ENCODE measurements around the gene CCR7.
"Not testable (repeated sequence)": the region's sequence is repeated elsewhere in the genome, so short reads cannot be mapped to it uniquely, and the experiment has no call there.

The CCR7 gene

DNA sequence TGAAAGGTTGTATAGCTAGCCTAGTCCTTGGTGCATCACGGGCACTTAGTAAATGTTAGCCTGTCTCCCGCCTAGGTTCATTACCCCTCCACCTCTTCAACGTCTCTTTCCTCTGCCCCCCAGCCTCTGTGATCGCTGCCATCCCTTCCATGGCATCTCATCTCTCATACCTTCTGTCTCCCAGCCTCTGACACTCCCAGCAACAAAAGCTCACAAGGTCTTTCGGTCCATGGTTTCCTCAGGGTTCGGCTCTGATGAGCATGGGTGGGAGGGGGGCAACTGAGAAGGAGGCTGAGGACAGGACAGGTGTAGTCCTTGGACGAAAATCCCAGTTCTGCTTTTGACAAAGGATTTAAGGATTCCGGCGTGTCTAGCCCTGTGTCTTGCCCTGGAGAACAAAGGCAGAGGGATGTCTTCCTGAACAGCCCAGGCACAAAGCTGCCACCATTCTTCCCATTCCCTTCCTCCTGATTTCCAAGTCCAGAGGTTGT lies 16.7 kb downstream of the CCR7 start:
- TF ChIP-seq, protein P1, sequence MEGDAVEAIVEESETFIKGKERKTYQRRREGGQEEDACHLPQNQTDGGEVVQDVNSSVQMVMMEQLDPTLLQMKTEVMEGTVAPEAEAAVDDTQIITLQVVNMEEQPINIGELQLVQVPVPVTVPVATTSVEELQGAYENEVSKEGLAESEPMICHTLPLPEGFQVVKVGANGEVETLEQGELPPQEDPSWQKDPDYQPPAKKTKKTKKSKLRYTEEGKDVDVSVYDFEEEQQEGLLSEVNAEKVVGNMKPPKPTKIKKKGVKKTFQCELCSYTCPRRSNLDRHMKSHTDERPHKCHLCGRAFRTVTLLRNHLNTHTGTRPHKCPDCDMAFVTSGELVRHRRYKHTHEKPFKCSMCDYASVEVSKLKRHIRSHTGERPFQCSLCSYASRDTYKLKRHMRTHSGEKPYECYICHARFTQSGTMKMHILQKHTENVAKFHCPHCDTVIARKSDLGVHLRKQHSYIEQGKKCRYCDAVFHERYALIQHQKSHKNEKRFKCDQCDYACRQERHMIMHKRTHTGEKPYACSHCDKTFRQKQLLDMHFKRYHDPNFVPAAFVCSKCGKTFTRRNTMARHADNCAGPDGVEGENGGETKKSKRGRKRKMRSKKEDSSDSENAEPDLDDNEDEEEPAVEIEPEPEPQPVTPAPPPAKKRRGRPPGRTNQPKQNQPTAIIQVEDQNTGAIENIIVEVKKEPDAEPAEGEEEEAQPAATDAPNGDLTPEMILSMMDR (IDR thresholded peaks at IDR 0.05; ENCODE audit: control insufficient read depth, insufficient read depth, low read depth, low read length, missing control alignments): no peak
- no peak overlapping the region for H3K4me3 ChIP-seq (ENCODE audit: control insufficient read depth, low read depth, low read length)
- no peak for DNase-seq (ENCODE audit: low read depth)

DNA sequence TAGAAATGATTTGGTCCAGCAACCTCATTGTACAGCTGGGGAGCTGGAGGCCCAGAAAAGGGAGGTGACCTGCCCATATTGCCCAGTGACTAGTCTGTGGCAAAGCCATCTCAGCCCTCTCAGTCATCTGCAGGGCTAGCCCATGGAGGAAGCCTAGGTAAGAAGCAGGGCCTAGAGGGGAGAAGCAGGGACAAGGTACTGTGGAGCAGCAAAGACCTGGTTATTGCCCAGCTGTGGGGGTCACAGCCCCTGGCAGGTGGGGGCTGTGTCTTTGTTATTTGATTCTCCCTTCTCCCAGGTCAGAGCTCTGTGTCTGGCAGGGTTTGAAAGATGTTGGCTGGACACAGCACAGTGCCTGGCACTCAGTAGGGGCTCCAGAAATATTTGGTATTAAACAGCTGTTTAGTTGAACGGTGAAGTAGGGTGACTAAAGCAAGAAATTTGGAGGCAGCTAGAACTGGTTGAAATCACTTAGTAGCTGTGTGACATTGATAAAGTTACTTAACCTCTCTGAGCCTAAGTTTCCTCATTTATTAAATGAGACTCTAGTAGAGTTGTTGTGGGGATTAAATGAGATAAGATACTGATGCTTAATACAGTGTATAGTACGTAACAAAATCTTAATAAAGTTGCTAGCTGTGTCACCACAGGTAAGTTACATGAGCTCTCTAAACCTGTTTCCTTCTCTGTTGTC lies 17.3 kb downstream of the CCR7 start:
- no peak overlapping the region for H3K4me3 ChIP-seq (ENCODE audit: control insufficient read depth, low read depth, low read length)
- TF ChIP-seq, protein P1 (IDR thresholded peaks at IDR 0.05; ENCODE audit: control insufficient read depth, insufficient read depth, low read depth, low read length, missing control alignments): no peak

DNA sequence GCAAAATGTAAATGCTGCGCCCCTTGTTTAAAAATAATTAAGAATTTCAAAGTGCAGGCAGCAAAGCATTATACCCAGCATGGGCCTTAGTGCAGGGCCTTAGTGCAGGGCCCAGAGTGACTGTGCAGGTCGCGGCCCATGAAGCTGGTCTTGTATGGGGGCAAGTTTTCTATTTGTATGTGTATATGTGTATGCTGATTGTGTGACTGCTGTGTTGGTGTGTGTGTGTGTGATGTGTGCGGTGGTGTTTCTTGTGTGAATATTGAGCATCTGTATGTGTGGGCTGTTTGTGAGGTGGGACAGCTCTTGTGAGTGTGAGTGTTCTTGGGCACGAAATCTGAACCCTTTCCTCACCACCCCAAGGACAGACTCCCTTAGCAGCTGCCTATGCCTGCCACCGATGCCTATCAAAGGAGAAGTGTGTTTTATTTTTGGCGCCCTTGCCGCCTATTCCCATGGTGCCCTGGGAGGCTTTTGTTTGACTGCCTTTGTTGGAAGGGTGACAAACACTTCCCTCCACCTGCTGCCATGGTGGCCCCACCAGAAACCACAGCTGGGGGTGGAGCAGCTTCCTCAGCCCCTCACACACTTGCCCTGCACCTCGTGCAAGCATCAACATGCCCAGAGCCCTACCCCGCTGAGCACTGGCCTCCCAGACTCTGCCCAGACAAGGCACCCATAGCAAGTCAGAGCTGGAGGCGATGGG lies 18.0 kb downstream of the CCR7 start:
- H3K4me3 ChIP-seq (ENCODE audit: control insufficient read depth, low read depth, low read length): no peak overlapping the region
- no peak for DNase-seq (ENCODE audit: low read depth)
- TF ChIP-seq, protein P1 (IDR thresholded peaks at IDR 0.05; ENCODE audit: control insufficient read depth, insufficient read depth, low read depth, low read length, missing control alignments): no peak

More for the DNA sequence above, 17.3 kb downstream of the CCR7 start:
- no peak for DNase-seq (ENCODE audit: low read depth)

DNA sequence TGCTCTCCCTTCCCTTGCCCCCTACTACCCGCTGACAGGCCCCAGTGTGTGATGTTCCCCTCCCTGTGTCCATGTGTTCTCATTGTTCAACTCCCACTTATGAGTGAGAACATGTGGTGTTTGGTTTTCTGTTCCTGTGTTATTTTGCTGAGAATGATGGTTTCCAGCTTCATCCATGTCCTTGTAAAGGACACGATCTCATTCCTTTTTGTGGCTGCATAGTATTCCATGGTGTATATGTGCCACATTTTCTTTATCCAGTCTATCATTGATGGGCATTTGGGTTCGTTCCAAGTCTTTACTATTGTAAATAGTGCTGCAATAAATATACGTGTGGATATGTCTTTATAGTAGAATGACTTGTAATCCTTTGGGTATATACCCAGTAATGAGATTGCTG lies 18.8 kb downstream of the CCR7 start:
- DNase-seq (ENCODE audit: low read depth); H3K4me3 ChIP-seq (ENCODE audit: control insufficient read depth, low read depth, low read length): not testable (repeated sequence)

DNA sequence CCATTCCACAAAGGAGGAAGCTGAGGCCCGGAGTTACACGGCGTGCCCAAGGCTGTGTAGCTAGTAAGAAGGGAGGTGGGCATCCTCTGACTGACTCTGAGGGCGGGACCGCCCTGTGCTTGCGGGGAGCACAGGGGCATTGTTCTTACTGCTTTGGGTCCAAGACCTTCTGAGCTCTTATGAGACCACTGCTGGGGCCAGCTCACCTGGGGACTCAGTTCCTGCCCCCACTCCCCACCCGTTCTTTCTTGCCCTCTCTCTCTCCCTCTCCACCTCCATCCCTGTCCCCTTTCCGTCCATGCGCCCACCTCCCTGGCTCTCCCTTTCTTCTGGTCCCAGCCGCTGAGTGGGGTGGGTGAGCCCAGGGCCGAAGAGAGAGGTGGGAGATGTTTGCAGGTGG lies 19.6 kb downstream of the CCR7 start:
- no peak for DNase-seq (ENCODE audit: low read depth)
- TF ChIP-seq, protein P1 (IDR thresholded peaks at IDR 0.05; ENCODE audit: control insufficient read depth, insufficient read depth, low read depth, low read length, missing control alignments): no peak
- no peak overlapping the region for H3K4me3 ChIP-seq (ENCODE audit: control insufficient read depth, low read depth, low read length)

DNA sequence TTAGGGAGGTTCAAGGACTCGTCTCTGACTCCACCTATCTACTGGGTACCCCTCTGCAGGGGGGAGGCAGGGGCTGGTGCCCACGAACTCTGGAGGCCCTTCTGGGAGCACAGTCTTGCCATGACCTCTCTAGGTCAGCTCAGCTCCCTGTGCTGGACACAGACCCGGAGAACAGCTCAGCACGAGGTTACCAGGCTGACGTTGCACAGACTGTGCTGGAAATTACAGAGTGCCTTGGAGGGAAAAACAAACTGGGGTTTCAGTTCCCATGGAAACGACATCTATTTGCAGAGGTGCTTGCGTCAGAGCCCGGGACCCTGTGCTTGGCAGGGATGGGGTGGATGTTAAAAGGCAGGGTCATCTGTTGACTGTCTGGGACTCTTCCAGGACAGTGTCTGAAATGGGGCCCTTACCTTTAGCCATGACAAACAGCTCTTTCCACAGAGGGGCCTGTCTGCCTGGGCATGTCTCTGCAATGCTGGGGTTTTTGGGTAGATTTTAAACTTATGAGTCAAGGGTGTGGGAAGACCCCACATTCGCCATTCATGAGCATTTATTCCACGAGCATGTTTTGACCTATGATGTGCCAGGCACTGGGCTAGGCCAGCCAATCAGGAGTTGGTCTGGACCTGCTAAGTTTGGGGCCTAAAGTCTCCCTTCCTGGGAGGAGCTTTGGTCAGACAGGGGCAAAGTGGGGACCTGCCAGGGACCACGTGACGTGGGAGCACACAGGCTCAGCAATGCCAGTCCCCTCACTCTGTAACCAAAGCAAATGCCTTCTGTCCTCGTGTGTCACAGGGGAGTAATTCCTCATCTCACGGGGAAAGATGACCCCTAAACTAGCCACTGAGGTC lies 22.5 kb downstream of the CCR7 start:
- TF ChIP-seq, protein P1 (IDR thresholded peaks at IDR 0.05; ENCODE audit: control insufficient read depth, insufficient read depth, low read depth, low read length, missing control alignments): no peak
- DNase-seq (ENCODE audit: low read depth): peak; percentile 84
- no peak overlapping the region for H3K4me3 ChIP-seq (ENCODE audit: control insufficient read depth, low read depth, low read length)

All from AG09309 (cell line).